H1 (cell line): ENCODE data around the gene MROH2A.

Experiments used
- POLR2A ChIP-seq, 2 experiments: IDR thresholded peaks; 1 replicate in 1 of 2; 2 replicates in 1 of 2; pipeline ENCODE4 v1.6.1; 2011; ENCODE audit warnings: low read depth in 2 of 2, low read length in 2 of 2, mild to moderate bottlenecking in 2 of 2; ENCODE audit errors: control extremely low read depth in 1 of 2
- TAF1 ChIP-seq: IDR thresholded peaks from 2 replicates; pipeline ENCODE4 v1.6.1; 2011; ENCODE audit warnings: mild to moderate bottlenecking, low read depth, low read length
- TF ChIP-seq, protein P1 (sequence below), 3 experiments: IDR thresholded peaks; 1 replicate in 2 of 3; 2 replicates in 1 of 3; pipeline versions ENCODE4 v1.5.1 to v1.6.1; 2011; ENCODE audit warnings: low read length in 3 of 3, mild to moderate bottlenecking in 3 of 3, inconsistent platforms in 2 of 3, low read depth in 1 of 3, moderate library complexity in 1 of 3; ENCODE audit not compliant: insufficient read depth in 1 of 3; ENCODE audit errors: control extremely low read depth in 1 of 3

DNA sequence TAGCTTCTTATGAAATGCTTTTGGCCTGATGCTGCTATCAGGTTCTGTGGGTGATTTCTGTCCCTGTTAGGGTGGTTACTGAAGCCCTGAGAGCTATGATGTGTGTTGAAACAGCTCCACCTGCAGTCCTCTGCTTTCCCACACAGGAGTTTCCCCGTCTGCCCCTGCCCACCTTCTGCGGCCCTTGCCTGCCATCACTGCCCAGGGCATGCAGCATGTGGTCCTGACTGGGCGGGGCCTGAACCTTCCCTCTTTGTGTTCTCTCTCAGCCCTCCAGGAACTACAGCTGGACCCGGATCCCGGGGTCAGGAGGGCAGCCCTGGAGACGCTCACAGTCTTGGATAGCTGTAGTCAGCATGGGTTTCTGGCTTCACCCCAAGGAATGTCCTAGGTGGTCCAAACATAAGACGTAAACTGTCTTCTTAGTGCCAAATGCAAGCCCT, 54.8 kb downstream of the MROH2A start:
- no peak for TF ChIP-seq TAF1
- TF ChIP-seq POLR2A (IDR thresholded peaks at IDR 0.05; ENCODE audit: control extremely low read depth in 1 of 2, low read depth in 2 of 2, low read length in 2 of 2): no peak
- TF ChIP-seq, protein P1, sequence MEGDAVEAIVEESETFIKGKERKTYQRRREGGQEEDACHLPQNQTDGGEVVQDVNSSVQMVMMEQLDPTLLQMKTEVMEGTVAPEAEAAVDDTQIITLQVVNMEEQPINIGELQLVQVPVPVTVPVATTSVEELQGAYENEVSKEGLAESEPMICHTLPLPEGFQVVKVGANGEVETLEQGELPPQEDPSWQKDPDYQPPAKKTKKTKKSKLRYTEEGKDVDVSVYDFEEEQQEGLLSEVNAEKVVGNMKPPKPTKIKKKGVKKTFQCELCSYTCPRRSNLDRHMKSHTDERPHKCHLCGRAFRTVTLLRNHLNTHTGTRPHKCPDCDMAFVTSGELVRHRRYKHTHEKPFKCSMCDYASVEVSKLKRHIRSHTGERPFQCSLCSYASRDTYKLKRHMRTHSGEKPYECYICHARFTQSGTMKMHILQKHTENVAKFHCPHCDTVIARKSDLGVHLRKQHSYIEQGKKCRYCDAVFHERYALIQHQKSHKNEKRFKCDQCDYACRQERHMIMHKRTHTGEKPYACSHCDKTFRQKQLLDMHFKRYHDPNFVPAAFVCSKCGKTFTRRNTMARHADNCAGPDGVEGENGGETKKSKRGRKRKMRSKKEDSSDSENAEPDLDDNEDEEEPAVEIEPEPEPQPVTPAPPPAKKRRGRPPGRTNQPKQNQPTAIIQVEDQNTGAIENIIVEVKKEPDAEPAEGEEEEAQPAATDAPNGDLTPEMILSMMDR (IDR thresholded peaks at IDR 0.05; ENCODE audit: control extremely low read depth in 1 of 3, insufficient read depth in 1 of 3, low read depth in 1 of 3, low read length in 3 of 3): peak; percentile 70 to 89 (median 79)
